Skeletal muscle tissue (tissue), 4 donors: ENCODE measurements around the gene THAP4. TPM values are rescaled to one million over a fixed set of nuclear protein-coding genes. Genes with fewer than 3 reads are reported as not detected.
"Not testable (repeated sequence)": the region's sequence is repeated elsewhere in the genome, so short reads cannot be mapped to it uniquely, and the experiment has no call there.

Experiments used
- H3K27ac ChIP-seq: one replicate; pipeline ENCODE4 v1.7.0; 2013; ENCODE audit warnings: mild to moderate bottlenecking, low read depth, low read length, inconsistent platforms
- H3K27me3 ChIP-seq, 3 donors: one replicate each; pipeline ENCODE4 v1.7.0; 2013; ENCODE audit warnings: low read length in 3 of 3; ENCODE audit not compliant: control insufficient read depth in 3 of 3, insufficient read depth in 3 of 3
- H3K36me3 ChIP-seq, 3 donors: one replicate each; pipeline ENCODE4 v1.7.0; 2013; ENCODE audit warnings: low read length in 3 of 3; ENCODE audit not compliant: control insufficient read depth in 3 of 3, insufficient read depth in 3 of 3
- H3K4me1 ChIP-seq, 3 donors: one replicate each; pipeline ENCODE4 v1.7.0; 2013; ENCODE audit warnings: low read length in 3 of 3, mild to moderate bottlenecking in 3 of 3; ENCODE audit not compliant: control insufficient read depth in 3 of 3, insufficient read depth in 3 of 3
- H3K4me3 ChIP-seq, 3 donors: one replicate each; pipeline ENCODE4 v1.7.0; 2013; ENCODE audit warnings: low read length in 3 of 3
- H3K9ac ChIP-seq, 3 donors: one replicate each; pipeline ENCODE4 v1.7.0; 2013; ENCODE audit warnings: low read length in 3 of 3, mild to moderate bottlenecking in 3 of 3, moderate library complexity in 2 of 3, low read depth in 1 of 3
- H3K9me3 ChIP-seq, 3 donors: one replicate each; pipeline ENCODE4 v1.7.0; 2013; ENCODE audit warnings: low read length in 3 of 3; ENCODE audit not compliant: control insufficient read depth in 3 of 3
- total RNA-seq: library from RNA; depleted of rRNA; stranded (reverse); fragments of >200 nt; gene quantifications from one replicate; pipeline ENCODE4 v1.2.3, GENCODE V29; 2014
- donor health status: Osteomylitis.

Gene THAP4
- total RNA-seq, 1 donor from 2014 or later = 35.5 TPM

GRCh38 chr2:241590496-241591455 lies 46.2 kb downstream of the THAP4 start:
- Histone ChIP-seq H3K36me3 (peaks cover 4 to 24% (median 14%) of the 10 kb centered on the region in 3 donors), H3K9me3 (peaks cover 0 to 13% (median 3%) of the 10 kb centered on the region in 3 donors)
- H3K27me3 ChIP-seq, H3K4me1 ChIP-seq, H3K27ac ChIP-seq, H3K4me3 ChIP-seq, H3K9ac ChIP-seq: not testable (repeated sequence)

- not testable (repeated sequence) for H3K27me3 ChIP-seq, H3K27ac ChIP-seq, H3K4me1 ChIP-seq, H3K9ac ChIP-seq, H3K4me3 ChIP-seq
- Histone ChIP-seq H3K36me3 (peaks cover 8 to 27% (median 17%) of the 10 kb centered on the region in 3 donors), H3K9me3 (peaks cover 2 to 13% (median 3%) of the 10 kb centered on the region in 3 donors)
Observed at GRCh38 chr2:241589863-241590262, 47.1 kb downstream of the THAP4 start.

- Histone ChIP-seq H3K9me3 (peaks cover 2 to 15% (median 3%) of the 10 kb centered on the region in 3 donors), H3K36me3 (peaks cover 31 to 46% (median 33%) of the 10 kb centered on the region in 3 donors), H3K4me3 (peak overlapping the region in 1 of 3 donors; percentile 3), H3K27me3 (no peaks in the 10 kb centered on the region), H3K27ac (no peak overlapping the region), H3K4me1 (no peaks in the 10 kb centered on the region), H3K9ac (no peak overlapping the region)
Observed at GRCh38 chr2:241586564-241587264, 50.2 kb downstream of the THAP4 start.

- H3K27ac ChIP-seq = no peak overlapping the region
- no peaks in the 10 kb centered on the region for H3K27me3 ChIP-seq
- peaks cover 28 to 40% (median 29%) of the 10 kb centered on the region in 3 donors for H3K36me3 ChIP-seq
- H3K4me3 ChIP-seq = no peak overlapping the region
- no peaks in the 10 kb centered on the region for H3K4me1 ChIP-seq
- H3K9me3 ChIP-seq = peaks cover 2 to 15% (median 3%) of the 10 kb centered on the region in 3 donors
- no peak overlapping the region for H3K9ac ChIP-seq
Observed at GRCh38 chr2:241584436-241584835, 52.5 kb downstream of the THAP4 start.

GRCh38 chr2:241582806-241583205 lies 54.2 kb downstream of the THAP4 start:
- Histone ChIP-seq H3K36me3 (peaks cover 28 to 37% (median 29%) of the 10 kb centered on the region in 3 donors), H3K27ac (no peak overlapping the region), H3K4me1 (no peaks in the 10 kb centered on the region), H3K9ac (no peak overlapping the region), H3K27me3 (no peaks in the 10 kb centered on the region), H3K9me3 (peaks cover 2 to 15% (median 3%) of the 10 kb centered on the region in 3 donors), H3K4me3 (no peak overlapping the region)

- Histone ChIP-seq H3K9ac (no peak overlapping the region), H3K27ac (no peak overlapping the region), H3K4me3 (no peak overlapping the region), H3K27me3 (no peaks in the 10 kb centered on the region), H3K36me3 (peaks cover 28 to 37% (median 28%) of the 10 kb centered on the region in 3 donors), H3K9me3 (peaks cover 2 to 13% (median 3%) of the 10 kb centered on the region in 3 donors), H3K4me1 (no peaks in the 10 kb centered on the region)
Observed at GRCh38 chr2:241582328-241582727, 54.6 kb downstream of the THAP4 start.

GRCh38 chr2:241579281-241579680 lies 57.7 kb downstream of the THAP4 start:
- no peak overlapping the region for H3K9ac ChIP-seq
- no peaks in the 10 kb centered on the region for H3K4me1 ChIP-seq
- H3K27me3 ChIP-seq = no peaks in the 10 kb centered on the region
- H3K27ac ChIP-seq = no peak overlapping the region
- H3K9me3 ChIP-seq = peaks cover 0 to 2% (median 0%) of the 10 kb centered on the region in 3 donors
- H3K36me3 ChIP-seq = peaks cover 23 to 31% (median 23%) of the 10 kb centered on the region in 3 donors
- H3K4me3 ChIP-seq = no peak overlapping the region

- H3K27me3 ChIP-seq = no peaks in the 10 kb centered on the region
- no peak overlapping the region for H3K27ac ChIP-seq
- no peak overlapping the region for H3K4me3 ChIP-seq
- H3K4me1 ChIP-seq = no peaks in the 10 kb centered on the region
- peaks cover 10 to 17% (median 15%) of the 10 kb centered on the region in 3 donors for H3K36me3 ChIP-seq
- H3K9me3 ChIP-seq = no peaks in the 10 kb centered on the region
- no peak overlapping the region for H3K9ac ChIP-seq
Observed at GRCh38 chr2:241577413-241578122, 59.4 kb downstream of the THAP4 start.

- H3K9ac ChIP-seq = no peak overlapping the region
- no peaks in the 10 kb centered on the region for H3K27me3 ChIP-seq
- H3K9me3 ChIP-seq = no peaks in the 10 kb centered on the region
- peaks cover 5 to 9% (median 6%) of the 10 kb centered on the region in 3 donors for H3K36me3 ChIP-seq
- H3K4me3 ChIP-seq = no peak overlapping the region
- H3K4me1 ChIP-seq = peaks cover 0 to 2% (median 0%) of the 10 kb centered on the region in 3 donors
- H3K27ac ChIP-seq = no peak overlapping the region
Observed at GRCh38 chr2:241576293-241576654, 60.7 kb downstream of the THAP4 start.
